Measurements from ENCODE around the gene DPP6. TPM values are rescaled to one million over a fixed set of nuclear protein-coding genes. Genes with fewer than 3 reads are reported as not detected.

The DPP6 gene
- total RNA-seq, 4 donors from 2014 or later = 0.94 to 1.9 TPM; not detected in 2

DNA sequence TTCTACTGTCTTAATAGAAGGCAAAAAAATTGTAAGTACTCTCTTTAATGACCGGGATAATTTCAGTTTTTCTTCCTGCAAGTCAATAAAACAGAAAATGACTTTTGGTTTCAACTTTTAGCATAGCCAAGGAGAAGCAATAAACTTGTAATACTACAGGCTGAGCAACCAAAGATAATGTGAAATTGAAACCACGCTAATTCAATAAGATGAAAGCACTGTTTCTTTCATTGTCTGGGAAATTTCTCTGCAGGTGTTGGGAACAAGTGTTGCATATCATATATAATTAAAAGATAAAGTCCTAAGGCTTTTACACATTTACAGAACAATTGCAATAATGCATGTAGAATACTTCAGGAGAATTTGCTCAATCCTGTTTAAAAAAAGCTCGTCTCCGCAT, 488.4 kb downstream of the DPP6 start:
- Histone ChIP-seq H3K4me1 (no peaks in the 10 kb centered on the region), H3K36me3 (no peaks in the 10 kb centered on the region), H3K27me3 (no peaks in the 10 kb centered on the region), H3K4me3 (no peak overlapping the region), H3K27ac (no peak overlapping the region), H3K9me3 (no peaks in the 10 kb centered on the region)
- no peak for ATAC-seq
- intact Hi-C loops (cut with DNase I; ENCODE audit: low total_unique reads) (no loop called here), in situ Hi-C loops (cut with MboI; ENCODE audit: low sequenced_read_pairs in 4 of 4) (no loop called here)
- no peak for DNase-seq
- TF ChIP-seq POLR2A (IDR thresholded peaks at IDR 0.05) = no peak
- TF ChIP-seq, protein P1, sequence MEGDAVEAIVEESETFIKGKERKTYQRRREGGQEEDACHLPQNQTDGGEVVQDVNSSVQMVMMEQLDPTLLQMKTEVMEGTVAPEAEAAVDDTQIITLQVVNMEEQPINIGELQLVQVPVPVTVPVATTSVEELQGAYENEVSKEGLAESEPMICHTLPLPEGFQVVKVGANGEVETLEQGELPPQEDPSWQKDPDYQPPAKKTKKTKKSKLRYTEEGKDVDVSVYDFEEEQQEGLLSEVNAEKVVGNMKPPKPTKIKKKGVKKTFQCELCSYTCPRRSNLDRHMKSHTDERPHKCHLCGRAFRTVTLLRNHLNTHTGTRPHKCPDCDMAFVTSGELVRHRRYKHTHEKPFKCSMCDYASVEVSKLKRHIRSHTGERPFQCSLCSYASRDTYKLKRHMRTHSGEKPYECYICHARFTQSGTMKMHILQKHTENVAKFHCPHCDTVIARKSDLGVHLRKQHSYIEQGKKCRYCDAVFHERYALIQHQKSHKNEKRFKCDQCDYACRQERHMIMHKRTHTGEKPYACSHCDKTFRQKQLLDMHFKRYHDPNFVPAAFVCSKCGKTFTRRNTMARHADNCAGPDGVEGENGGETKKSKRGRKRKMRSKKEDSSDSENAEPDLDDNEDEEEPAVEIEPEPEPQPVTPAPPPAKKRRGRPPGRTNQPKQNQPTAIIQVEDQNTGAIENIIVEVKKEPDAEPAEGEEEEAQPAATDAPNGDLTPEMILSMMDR (IDR thresholded peaks at IDR 0.05 in 4 of 5, conservative IDR thresholded peaks at IDR 0.05 in 1 of 5) = no peak

GRCh38 chr7:154541606-154542005, 489.4 kb downstream of the DPP6 start:
- TF ChIP-seq POLR2A (IDR thresholded peaks at IDR 0.05) = no peak
- TF ChIP-seq, protein P1 (IDR thresholded peaks at IDR 0.05 in 4 of 5, conservative IDR thresholded peaks at IDR 0.05 in 1 of 5) = no peak
- Histone ChIP-seq H3K27ac (no peak overlapping the region), H3K27me3 (no peaks in the 10 kb centered on the region), H3K9me3 (no peaks in the 10 kb centered on the region), H3K4me1 (no peaks in the 10 kb centered on the region), H3K36me3 (no peaks in the 10 kb centered on the region), H3K4me3 (no peak overlapping the region)
- intact Hi-C loops (cut with DNase I; ENCODE audit: low total_unique reads) = no loop called here
- no peak for DNase-seq
- ATAC-seq = no peak
- in situ Hi-C loops (cut with MboI; ENCODE audit: low sequenced_read_pairs in 4 of 4) = no loop called here

GRCh38 chr7:154546946-154547587, 494.9 kb downstream of the DPP6 start:
- intact Hi-C loops (cut with DNase I; ENCODE audit: low total_unique reads) (no loop called here), in situ Hi-C loops (cut with MboI; ENCODE audit: low sequenced_read_pairs in 4 of 4) (no loop called here)
- H3K27me3 ChIP-seq = no peaks in the 10 kb centered on the region
- DNase-seq = no peak
- no peak for ATAC-seq
- H3K27ac ChIP-seq = no peak overlapping the region
- no peaks in the 10 kb centered on the region for H3K9me3 ChIP-seq
- TF ChIP-seq POLR2A (IDR thresholded peaks at IDR 0.05) = no peak
- TF ChIP-seq, protein P1 (IDR thresholded peaks at IDR 0.05 in 4 of 5, conservative IDR thresholded peaks at IDR 0.05 in 1 of 5) = no peak
- no peaks in the 10 kb centered on the region for H3K36me3 ChIP-seq
- no peaks in the 10 kb centered on the region for H3K4me1 ChIP-seq
- H3K4me3 ChIP-seq = no peak overlapping the region

DNA sequence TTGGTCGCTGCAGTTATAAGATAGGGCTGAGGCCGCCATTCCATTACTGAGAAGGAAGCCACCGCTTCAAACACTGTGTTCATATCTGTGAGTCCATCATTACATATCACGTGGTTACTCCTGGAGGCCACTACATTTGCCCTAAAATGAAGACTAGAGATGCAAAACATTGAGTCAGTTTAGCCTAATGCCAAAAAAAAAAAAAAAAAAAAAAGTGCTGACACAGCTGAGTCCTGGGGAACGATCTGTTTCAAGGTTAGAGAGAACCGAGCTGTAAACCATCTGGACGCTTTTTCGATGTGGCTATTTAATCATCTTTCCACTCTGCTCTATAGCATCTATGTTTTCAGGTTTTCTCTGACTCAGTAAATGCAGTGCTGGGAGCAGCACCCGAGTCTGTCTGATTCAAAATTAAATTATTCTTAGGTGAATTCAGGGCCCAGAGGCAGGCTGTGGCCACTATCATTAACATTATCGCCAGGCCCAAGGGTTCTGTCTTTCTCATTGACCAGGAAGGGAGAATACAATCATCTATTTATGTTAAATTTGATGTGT, 501.6 kb downstream of the DPP6 start:
- Histone ChIP-seq H3K4me3 (no peak overlapping the region), H3K4me1 (no peaks in the 10 kb centered on the region), H3K9me3 (no peaks in the 10 kb centered on the region), H3K27ac (no peak overlapping the region), H3K27me3 (no peaks in the 10 kb centered on the region), H3K36me3 (no peaks in the 10 kb centered on the region)
- in situ Hi-C loops (cut with MboI; ENCODE audit: low sequenced_read_pairs in 4 of 4) = no loop called here
- intact Hi-C loops (cut with DNase I; ENCODE audit: low total_unique reads) = no loop called here
- DNase-seq (no peak), ATAC-seq (no peak)
- TF ChIP-seq, protein P1 (IDR thresholded peaks at IDR 0.05 in 4 of 5, conservative IDR thresholded peaks at IDR 0.05 in 1 of 5) = no peak
- TF ChIP-seq POLR2A (IDR thresholded peaks at IDR 0.05) = no peak
